AG09319 (cell line): ENCODE results near the gene PPOX.

Source experiments
- DNase-seq: peaks from one replicate; pipeline ENCODE4 v3.0.0-alpha.2; 2010; ENCODE audit warnings: low read depth; ENCODE audit errors: extremely low read depth
- TF ChIP-seq, protein P1 (sequence below): IDR thresholded peaks from 2 replicates; pipeline ENCODE4 v1.5.1; 2011; ENCODE audit warnings: low read depth, mild to moderate bottlenecking, inconsistent platforms, low read length, moderate library complexity

The PPOX gene

DNA sequence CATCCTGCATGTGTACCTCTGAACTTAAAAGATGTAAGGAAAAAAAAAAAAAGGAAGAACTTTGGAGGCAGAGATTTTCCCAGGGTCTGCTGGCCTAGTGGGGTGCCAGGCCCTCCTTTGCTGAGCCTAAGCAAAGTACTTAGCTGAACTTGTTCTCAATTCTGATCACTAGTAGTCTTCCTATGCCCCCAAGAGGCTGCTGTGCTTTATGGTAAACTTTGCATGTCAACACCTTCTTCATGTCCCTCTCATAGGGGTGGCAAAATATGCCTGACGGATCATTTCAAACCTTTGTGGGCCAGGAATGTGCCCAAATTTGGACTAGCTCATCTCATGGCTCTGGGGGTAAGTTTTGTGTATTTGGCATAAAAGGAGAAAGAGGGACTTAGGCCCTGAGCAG, 8.4 kb upstream of the PPOX start:
- DNase-seq: no peak
- TF ChIP-seq, protein P1, sequence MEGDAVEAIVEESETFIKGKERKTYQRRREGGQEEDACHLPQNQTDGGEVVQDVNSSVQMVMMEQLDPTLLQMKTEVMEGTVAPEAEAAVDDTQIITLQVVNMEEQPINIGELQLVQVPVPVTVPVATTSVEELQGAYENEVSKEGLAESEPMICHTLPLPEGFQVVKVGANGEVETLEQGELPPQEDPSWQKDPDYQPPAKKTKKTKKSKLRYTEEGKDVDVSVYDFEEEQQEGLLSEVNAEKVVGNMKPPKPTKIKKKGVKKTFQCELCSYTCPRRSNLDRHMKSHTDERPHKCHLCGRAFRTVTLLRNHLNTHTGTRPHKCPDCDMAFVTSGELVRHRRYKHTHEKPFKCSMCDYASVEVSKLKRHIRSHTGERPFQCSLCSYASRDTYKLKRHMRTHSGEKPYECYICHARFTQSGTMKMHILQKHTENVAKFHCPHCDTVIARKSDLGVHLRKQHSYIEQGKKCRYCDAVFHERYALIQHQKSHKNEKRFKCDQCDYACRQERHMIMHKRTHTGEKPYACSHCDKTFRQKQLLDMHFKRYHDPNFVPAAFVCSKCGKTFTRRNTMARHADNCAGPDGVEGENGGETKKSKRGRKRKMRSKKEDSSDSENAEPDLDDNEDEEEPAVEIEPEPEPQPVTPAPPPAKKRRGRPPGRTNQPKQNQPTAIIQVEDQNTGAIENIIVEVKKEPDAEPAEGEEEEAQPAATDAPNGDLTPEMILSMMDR: no peak

DNA sequence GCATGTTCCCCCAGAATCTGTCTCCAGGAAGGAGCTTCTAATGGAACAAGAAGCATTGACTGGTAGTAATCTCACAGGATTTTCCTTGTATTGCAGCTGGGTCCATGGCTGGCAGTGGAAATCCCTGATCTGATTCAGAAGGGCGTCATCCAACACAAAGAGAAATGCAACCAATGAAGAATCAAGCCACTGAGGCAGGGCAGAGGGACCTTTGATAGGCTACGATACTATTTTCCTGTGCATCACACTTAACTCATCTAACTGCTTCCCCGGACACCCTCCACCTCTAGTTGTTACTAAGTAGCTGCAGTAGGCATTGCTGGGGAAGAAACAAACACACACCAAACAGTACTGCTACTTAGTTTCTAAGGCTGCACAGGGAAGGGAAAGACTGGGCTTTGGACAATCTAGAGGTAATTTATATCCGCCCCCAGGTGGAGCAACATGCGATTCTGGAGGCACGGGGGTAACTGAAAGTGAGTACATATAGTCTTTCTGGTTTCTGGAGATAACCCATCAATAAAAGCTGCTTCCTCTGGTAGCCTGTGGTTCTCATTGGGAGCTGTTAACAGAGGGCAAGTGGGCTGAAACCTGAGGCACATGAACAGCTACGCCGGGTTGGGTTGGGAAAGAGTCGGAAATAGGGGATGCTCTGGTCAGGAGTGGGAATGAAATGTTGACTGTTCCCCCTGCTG, 7.8 kb upstream of the PPOX start:
- DNase-seq: no peak
- TF ChIP-seq, protein P1: no peak

DNA sequence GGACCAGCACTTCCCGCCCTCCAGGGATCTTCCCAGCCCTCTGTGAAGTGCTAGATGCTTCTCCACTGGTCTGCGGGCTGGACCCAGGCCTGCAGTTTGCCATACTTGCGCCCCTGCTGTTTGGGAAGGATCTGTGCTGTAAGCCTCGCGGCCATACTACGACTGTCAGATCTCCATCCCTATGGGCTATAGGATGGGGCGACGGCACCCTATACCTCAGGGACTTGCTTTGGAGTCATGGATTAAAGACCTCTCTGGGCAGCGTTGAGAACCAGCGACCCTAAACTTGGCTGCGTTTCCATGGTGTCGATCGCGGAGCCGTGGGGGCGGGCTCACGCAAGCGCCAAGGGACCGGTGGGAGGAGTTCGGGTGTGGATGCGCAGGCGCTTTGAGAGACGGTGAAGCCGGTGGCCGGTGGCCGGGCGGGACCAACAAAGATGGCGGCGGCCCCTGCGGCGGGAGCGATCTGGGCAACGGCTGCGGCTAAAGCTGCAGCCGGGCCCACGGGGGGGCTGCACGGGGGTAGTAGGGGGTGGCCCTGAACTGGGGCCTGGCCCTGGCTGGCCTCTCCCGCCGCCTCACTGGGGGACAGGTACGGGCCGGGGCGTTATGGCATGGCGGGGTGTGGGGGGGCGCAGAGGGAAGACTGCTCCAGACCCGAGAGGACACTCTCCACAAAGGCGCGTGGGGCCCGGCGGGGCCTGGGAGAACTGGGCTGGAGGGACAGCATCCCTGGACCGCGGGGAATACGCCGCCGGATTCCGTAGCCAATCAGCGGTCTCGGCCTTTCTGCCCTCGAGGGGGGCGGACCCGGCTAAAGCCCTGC, 6.9 kb upstream of the PPOX start, which contains the start of gene USP21:
USP21 (plus strand) TSS at position 414 of the 826 bp plus-strand sequence. CDS start 1,141 bp downstream, outside the sequence.
- TF ChIP-seq, protein P1: peak; percentile 46
- peak; percentile 67 for DNase-seq

DNA sequence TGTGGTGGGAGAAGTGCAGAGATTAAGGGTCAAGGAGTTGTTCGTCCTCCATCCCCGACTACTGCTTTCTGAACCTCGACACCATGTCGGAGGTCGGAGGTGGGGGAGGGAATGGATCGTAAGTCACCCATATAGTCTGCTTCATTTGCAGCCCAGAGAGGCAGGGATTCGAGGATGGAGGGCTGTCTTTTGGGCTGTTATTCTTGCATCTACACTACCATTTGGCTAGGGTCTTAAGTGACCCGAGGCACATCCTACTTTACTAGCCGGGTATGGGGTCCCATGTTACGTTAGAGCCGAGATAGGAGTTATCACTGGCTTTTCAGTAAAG, 6.3 kb upstream of the PPOX start:
- DNase-seq: no peak
- TF ChIP-seq, protein P1: no peak

DNA sequence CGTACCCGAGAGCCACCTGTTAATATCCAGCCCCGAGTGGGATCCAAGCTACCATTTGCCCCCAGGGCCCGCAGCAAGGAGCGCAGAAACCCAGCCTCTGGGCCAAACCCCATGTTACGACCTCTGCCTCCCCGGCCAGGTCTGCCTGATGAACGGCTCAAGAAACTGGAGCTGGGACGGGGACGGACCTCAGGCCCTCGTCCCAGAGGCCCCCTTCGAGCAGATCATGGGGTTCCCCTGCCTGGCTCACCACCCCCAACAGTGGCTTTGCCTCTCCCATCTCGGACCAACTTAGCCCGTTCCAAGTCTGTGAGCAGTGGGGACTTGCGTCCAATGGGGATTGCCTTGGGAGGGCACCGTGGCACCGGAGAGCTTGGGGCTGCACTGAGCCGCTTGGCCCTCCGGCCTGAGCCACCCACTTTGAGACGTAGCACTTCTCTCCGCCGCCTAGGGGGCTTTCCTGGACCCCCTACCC, 5.5 kb upstream of the PPOX start:
- DNase-seq: no peak
- TF ChIP-seq, protein P1: no peak

DNA sequence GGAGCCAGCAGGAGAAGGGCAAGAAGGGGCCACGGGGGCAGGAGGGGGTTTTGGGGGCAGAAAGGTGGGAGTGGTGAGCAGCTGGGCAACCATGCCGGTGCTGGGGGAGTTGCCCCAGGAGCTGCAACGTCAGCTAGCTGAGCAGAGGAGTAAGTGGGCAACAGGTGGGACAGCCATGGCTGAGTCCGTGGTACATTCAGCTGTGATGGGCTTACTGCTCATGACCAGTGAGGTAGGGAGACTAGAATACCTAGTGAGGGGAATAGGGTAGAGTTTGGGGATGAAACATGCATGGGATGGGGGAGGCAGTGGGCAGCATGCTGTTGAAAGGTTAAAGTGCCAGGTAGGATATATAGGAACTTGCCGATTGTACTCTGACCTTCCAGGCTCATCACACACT, 4.6 kb upstream of the PPOX start:
- DNase-seq: no peak
- TF ChIP-seq, protein P1: no peak

DNA sequence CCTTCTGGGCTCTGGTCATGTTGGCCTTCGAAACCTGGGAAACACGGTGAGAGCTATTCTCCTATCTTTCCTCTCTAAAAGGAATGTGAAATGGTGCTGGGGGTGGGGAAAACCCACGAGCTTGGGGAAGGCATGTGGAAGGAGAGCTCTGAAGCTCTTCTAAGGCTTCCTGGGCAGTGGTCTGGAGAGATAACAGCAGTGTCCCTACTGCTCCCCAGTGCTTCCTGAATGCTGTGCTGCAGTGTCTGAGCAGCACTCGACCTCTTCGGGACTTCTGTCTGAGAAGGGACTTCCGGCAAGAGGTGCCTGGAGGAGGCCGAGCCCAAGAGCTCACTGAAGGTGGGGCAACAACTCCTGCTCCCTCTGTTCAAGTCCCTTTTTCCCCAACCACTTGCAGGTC, 4.2 kb upstream of the PPOX start:
- DNase-seq: no peak
- TF ChIP-seq, protein P1: no peak
